Activated CD4-positive, alpha-beta T cell treated with anti-CD3 and anti-CD28 coated beads, Interleukin-2, Interleukin-4, amounts not matched to agents 100 ng/mL and 50 ng/mL, durations not matched to agents 16 hours and 8 hours (primary cell): ENCODE results near the gene PHACTR3.

Source experiments
- DNase-seq: peaks from one replicate; pipeline ENCODE4 v3.0.0-alpha.2; 2020; ENCODE audit warnings: low spot score

PHACTR3 gene

GRCh38 chr20:59648466-59649070 lies 44.2 kb downstream of the PHACTR3 start:
- DNase-seq, result no peak

GRCh38 chr20:59650418-59650817 lies 46.1 kb downstream of the PHACTR3 start:
- DNase-seq, result no peak

GRCh38 chr20:59652381-59652780 lies 48.0 kb downstream of the PHACTR3 start:
- DNase-seq, result no peak

GRCh38 chr20:59656417-59656816 lies 52.1 kb downstream of the PHACTR3 start:
- DNase-seq, result no peak

- no peak for DNase-seq
These were observed 53.2 kb downstream of the PHACTR3 start for GRCh38 chr20:59657459-59658046.

- DNase-seq, result no peak
These were observed 56.1 kb downstream of the PHACTR3 start for GRCh38 chr20:59660471-59660870.

GRCh38 chr20:59661153-59661552 lies 56.8 kb downstream of the PHACTR3 start:
- DNase-seq, result no peak

- no peak for DNase-seq
These were observed 57.3 kb downstream of the PHACTR3 start for GRCh38 chr20:59661621-59662020.

- no peak for DNase-seq
These were observed 57.8 kb downstream of the PHACTR3 start for GRCh38 chr20:59662161-59662560.

GRCh38 chr20:59662856-59663512 lies 58.6 kb downstream of the PHACTR3 start:
- DNase-seq, result no peak

- DNase-seq, result no peak
These were observed 59.2 kb downstream of the PHACTR3 start for GRCh38 chr20:59663513-59664060.

- DNase-seq, result no peak
These were observed 60.1 kb downstream of the PHACTR3 start for GRCh38 chr20:59664421-59664941.

- DNase-seq, result no peak
These were observed 61.6 kb downstream of the PHACTR3 start for GRCh38 chr20:59665656-59666555.

- DNase-seq, result no peak
These were observed 62.2 kb downstream of the PHACTR3 start for GRCh38 chr20:59666586-59666985.

GRCh38 chr20:59667131-59667530 lies 62.8 kb downstream of the PHACTR3 start:
- DNase-seq, result no peak

- DNase-seq, result no peak
These were observed 63.7 kb downstream of the PHACTR3 start for GRCh38 chr20:59667981-59668515.

GRCh38 chr20:59668926-59669850 lies 64.8 kb downstream of the PHACTR3 start:
- no peak for DNase-seq

- no peak for DNase-seq
These were observed 66.6 kb downstream of the PHACTR3 start for GRCh38 chr20:59670786-59671492.

GRCh38 chr20:59671661-59672471 lies 67.5 kb downstream of the PHACTR3 start:
- DNase-seq, result no peak
